ENCODE data around the gene BEAN1.

BEAN1 gene

DNA sequence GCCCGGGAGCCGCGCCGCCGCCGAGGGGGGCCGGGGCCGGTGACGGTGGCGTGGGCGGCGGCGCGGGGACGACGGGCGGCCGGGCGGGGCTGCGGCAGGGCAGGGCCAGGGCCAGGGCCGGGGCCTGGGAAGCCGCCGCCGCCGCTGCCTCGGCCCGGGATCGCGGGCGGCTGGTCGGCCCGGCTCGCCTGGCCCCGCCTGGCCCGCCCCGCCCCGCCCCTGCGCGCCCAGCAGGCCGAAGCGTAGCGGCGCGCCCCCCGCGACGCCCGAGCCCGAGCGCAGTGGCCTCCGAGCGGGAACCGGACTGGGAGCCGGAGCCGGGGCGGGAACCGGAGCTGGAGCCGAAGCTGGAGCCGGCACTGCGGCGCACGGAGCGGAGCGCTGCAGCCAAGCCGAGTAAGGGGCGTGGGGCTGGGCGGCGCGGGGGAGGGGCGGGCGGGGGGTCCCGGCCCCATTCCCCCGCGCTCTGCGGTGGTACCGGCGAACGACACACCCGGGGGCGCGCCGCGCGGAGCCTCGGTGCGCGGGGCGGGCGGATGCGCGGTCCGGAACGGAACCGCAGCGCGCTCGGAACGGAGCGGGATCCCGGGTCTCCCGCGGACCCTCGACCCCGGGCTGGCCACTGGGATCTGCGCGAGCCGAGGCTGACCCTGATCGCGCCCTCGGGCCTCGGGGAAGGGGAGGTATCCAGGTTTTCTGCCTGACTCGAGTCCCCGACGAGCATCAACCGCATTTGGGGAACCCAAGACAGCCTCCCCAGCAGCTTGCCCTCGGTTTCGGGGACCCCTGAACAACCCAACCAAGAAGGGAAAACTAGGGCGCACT, at the start of gene BEAN1:
BEAN1 (plus strand) TSS at position 260 of the 825 bp plus-strand sequence. CDS start 10,382 bp downstream, outside the sequence.
- DNase-seq: no peak

- no peak for DNase-seq
Measured at GRCh38 chr16:66377324-66377723, 49.8 kb upstream of the BEAN1 start.

DNA sequence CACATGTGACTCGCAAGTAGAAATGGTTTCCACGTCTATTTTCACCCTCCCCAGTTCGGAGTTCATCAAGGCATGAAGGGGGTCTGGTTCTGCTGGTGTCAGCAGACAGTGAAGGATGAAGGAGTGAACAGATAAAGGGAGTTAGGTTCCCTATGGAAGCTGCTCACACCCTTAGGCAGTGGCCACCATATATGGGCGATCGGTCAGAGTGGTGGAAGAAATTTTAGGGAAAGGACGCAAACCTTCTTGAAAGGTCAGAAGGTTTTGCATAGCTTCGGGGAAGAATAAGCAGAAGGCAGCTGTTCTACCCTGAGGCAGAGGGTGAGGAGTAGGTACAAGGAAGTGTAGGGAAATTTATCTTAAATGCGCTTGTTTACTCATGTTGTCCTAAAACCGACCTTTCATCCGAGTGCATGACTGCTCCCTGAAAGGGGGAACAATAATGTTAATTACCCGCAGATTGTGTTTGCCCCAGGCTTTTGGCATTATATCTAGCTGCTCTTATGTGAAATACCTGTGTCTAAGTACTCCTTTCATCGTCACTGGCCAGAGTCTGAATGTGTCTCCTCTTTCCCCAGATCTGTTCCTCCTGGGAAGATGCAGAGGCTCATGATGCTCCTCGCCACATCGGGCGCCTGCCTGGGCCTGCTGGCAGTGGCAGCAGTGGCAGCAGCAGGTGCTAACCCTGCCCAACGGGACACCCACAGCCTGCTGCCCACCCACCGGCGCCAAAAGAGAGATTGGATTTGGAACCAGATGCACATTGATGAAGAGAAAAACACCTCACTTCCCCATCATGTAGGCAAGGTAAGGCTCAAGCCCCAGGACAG, 48.1 kb upstream of the BEAN1 start:
- no peak for DNase-seq

GRCh38 chr16:66379571-66379941, 47.5 kb upstream of the BEAN1 start:
- DNase-seq: no peak

DNA sequence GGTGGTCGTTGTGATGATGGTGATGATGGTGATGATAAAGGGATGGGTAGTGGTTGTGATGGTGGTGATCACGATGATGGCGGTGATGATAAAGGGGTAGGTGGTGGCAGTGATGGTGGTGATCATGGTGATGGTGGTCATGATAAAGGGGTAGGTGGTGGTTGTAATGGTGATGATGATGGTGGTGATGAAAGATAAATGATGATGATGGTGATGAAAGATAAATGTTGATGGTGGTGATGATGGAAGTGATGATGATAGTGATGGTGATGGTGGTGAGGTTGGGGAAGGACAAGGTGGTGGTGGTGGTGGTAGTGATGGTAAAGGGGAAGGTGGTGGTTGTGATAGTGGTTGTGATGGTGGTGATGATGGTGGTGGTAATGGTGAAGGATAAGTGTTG, 46.7 kb upstream of the BEAN1 start:
- DNase-seq: no peak

GRCh38 chr16:66381585-66382170, 45.4 kb upstream of the BEAN1 start:
- DNase-seq: no peak

DNA sequence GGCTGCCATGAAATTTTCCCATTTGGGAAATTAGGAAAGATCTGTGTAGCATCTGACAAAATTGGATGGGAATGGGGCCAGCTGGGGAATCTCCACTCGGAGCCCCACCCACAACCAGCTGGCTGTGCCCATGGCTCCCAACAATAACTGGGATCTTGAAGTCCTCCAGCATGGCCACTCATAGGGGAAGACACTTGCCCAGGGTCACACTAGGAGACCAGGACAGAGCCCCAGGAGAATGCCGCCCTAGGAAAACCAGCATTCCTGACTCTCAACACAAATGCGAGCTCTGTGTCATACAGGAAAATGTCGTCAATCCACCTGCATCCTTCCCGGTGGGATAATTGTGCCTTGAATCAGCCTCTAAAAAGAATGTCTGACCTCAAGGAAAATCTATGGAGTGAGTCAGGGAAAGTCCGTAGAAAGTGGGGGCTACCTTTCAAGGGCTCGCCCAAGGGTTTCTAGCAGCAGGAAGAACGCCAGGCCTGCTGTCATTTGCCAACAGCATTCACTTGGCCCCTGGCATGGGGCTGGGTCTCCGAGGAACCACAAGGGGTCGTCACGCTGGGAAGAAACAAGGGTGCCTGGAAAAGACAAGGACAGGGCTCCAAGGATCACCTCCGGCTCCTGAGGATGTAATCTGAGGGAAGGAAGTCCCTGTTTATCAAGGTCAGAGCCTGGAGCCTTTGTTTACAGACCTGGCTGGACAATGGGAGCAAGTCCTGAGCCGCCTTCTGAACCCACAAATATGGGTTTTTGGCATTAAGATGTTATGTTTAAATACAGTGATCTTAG, 44.7 kb upstream of the BEAN1 start:
- no peak for DNase-seq

DNA sequence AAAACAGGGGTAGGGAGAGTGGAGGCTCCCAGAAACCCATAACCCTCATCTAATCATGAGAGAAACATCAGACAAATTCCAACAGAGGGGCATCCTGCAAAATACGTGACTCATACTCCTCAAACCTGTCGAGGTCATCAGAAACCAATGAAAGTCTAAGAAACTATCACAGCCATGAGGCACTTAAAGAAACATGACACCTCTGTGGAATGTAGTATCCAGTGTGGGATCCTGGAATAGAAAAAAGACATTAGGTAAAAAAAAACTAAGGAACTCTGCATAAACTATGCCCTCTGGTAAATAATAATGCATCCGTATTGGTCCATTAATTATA, 44.2 kb upstream of the BEAN1 start:
- DNase-seq: no peak

GRCh38 chr16:66383551-66383950, 43.5 kb upstream of the BEAN1 start:
- DNase-seq: no peak

- no peak for DNase-seq
Measured at GRCh38 chr16:66385415-66385814, 41.7 kb upstream of the BEAN1 start.

DNA sequence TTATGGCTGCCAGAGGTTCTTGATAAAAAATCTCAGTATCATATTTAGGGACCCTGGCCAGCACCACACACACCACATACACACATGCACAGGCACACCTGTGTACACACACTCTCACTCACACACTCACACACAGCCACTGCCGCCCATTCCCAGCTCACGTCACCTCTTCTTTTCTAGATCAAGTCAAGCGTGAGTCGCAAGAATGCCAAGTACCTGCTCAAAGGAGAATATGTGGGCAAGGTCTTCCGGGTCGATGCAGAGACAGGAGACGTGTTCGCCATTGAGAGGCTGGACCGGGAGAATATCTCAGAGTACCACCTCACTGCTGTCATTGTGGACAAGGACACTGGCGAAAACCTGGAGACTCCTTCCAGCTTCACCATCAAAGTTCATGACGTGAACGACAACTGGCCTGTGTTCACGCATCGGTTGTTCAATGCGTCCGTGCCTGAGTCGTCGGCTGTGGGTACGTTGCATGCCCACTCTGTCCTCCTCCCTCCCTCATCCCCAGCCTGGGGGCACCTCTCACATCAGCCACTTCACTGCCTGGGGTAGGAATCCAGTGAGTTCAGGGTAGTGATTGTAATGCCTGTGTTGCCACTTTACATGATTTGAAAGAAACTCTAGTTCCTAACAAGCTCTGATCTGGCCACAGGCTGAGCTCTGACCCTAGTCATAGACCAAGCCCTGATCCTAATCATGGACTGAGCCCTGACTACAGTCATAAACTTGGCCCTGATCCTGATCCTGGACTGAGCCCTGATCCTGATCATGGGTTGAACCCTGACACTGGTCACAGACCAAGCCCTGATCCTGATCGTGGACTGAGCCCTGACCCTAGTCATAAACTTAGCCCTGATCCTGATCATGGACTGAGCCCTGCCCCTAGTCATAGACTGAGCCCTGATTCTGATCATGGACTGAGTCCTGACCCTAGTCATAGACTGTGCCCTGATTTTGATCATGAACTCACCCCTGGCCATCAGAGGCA, 40.2 kb upstream of the BEAN1 start:
- DNase-seq: no peak

GRCh38 chr16:66387817-66388332, 39.2 kb upstream of the BEAN1 start:
- DNase-seq: no peak

DNA sequence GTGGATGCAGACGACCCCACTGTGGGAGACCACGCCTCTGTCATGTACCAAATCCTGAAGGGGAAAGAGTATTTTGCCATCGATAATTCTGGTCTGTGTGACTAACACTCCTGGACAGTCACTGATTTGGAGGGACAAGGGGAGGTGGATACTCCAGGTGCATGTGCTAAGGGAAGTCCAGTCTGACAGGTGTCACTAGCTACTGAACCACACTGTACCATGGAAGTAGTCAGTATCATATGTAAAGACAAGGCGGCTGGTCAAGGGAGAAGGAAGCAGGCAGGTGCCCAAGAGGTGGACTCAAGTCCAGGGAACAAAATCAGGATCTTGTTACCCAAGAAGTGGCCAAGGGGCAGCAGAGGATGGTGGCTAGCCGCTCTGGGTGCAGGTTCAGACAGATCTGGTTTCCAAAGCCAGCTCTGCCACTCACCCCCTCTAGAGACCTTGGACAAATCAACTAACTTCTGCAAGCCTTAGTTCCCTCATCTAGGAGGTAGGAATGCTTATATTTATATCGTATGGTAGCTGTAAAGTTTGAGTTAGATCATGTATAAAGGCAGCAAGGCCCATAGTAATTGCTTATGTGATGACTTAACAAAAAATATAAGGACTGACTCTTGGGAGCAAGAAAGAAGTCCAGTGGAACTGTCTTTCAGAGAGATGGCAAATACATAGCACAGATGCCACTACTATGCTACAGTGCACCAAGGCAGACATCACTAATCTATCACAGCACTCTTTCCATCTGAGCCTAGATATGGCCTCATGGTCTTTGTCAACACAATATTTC, 38.5 kb upstream of the BEAN1 start:
- DNase-seq: no peak

DNA sequence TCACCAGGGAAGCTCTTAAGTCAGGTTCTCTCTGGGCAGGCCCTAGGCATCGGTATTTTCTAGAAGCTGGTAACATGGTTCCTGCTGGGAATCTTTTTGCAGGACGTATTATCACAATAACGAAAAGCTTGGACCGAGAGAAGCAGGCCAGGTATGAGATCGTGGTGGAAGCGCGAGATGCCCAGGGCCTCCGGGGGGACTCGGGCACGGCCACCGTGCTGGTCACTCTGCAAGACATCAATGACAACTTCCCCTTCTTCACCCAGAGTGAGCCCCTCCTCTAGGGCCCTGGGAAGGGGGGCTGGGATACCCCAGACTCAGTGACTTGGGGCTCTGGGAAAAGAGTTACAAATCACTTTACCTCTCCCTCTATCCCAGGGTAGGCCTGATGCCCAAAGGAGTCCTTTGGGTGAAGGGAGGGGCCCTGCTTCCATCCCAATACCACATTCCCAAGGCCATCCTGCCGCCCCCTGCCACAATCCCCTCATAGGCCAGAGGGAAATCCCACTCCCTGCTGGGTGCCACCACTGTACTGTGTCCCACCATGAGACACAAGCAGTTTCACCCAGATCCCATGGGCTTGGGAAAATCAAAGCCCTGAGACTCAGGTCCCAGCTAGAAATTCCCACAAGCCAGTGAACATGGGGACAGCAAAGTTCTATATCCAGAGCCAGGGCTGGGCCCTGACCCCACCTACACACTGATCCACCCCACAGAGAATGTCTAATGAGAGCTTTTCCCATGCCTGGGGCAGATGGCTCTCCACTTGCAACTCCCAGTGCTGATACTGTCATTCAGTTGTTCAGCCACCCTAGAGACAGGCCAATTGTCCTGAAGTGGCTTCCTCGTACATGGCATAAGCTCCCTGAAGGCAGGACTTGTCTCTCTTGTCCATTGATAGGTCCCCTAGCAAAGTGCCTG, 37.6 kb upstream of the BEAN1 start:
- no peak for DNase-seq

DNA sequence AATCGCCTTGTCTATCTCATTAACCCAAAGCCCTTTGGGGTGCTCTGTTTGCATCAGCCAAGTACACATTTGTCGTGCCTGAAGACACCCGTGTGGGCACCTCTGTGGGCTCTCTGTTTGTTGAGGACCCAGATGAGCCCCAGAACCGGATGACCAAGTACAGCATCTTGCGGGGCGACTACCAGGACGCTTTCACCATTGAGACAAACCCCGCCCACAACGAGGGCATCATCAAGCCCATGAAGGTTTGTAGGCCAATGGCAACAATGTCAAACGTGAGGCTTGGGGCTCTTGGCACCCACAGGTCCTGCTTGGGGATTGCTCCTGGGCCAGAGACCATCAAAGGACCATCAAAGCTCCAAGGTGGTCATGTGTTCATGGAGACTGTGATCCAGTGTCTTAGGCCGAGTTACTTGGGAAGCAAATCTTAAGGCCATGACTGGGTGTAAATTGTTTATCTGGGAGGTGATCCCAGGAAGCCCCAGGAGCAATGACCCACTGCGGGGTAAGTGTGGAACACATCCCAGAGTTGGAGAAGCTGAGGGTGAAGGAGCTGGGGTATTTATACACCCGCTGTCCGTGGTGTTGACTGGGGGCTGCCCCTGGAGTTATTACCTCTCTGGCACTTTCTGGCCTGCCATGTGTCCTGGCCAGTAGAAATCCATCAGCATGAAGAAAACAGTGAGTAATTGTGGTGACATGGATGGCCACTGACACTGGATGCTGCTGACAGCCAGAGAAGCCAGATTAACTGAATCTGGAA, 36.6 kb upstream of the BEAN1 start:
- DNase-seq: no peak

GRCh38 chr16:66391726-66392670, 35.1 kb upstream of the BEAN1 start:
- DNase-seq: no peak

DNA sequence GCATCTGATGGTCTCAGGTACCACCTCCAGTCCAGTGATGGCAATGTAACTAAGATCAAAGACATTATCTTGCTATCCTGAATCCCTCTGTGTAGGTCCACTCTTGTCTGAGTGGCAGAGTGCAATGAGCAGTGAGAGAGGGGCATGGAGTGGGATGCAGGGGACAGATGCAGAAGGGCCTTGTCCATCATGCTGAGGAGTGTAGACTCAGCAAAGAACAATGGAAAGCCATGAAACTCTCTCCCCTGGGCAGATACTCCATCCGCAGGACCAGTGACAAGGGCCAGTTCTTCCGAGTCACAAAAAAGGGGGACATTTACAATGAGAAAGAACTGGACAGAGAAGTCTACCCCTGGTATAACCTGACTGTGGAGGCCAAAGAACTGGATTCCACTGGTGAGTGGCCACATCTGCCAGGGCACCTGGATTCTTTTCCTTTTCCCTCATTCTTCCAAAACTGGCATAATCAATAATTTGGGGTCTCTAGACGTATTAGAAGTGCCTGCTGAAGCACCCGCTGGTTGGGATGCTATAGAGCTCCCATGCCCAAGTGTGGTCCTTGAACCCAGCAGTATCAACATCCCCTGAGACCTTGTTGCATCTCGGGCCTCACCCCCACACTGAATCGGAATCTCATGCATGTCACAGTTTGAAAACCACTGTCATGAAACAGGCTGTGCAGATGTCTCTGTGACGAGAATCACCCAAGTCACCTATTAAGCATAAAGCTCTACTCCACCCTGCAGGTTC, 31.1 kb upstream of the BEAN1 start:
- no peak for DNase-seq
